ENCODE results near the gene U2AF1L4. TPM values are rescaled to one million over a fixed set of nuclear protein-coding genes. Genes with fewer than 3 reads are reported as not detected.
A peak's percentile ranks its signal among the peaks of the same experiment; 100 is the strongest.

Gene U2AF1L4
- total RNA-seq, 1 donor from 2014 or later, result 19.4 TPM

- no peak overlapping the region for H3K4me3 Mint-ChIP-seq
- peaks cover 20% of the 10 kb centered on the region for H3K4me1 Mint-ChIP-seq
- H3K27ac Mint-ChIP-seq (ENCODE audit: unreplicated experiment), result no peak overlapping the region
- H3K36me3 Mint-ChIP-seq (ENCODE audit: low read depth), result no peaks in the 10 kb centered on the region
- H3K9me3 Mint-ChIP-seq, result no peaks in the 10 kb centered on the region
- TF ChIP-seq CTCF (conservative IDR thresholded peaks at IDR 0.05), result no peak
- no peak for DNase-seq (ENCODE audit: low read depth, low spot score)
- no peaks in the 10 kb centered on the region for H3K27me3 Mint-ChIP-seq (ENCODE audit: low read depth)
These were observed 31.7 kb downstream of the U2AF1L4 start for GRCh38 chr19:35713506-35713850.

- no peak for TF ChIP-seq CTCF (conservative IDR thresholded peaks at IDR 0.05)
- H3K4me3 Mint-ChIP-seq, result peak overlapping the region; percentile 72
- no peak overlapping the region for H3K27ac Mint-ChIP-seq (ENCODE audit: unreplicated experiment)
- H3K4me1 Mint-ChIP-seq, result peaks cover 20% of the 10 kb centered on the region
- H3K36me3 Mint-ChIP-seq (ENCODE audit: low read depth), result no peaks in the 10 kb centered on the region
- no peaks in the 10 kb centered on the region for H3K27me3 Mint-ChIP-seq (ENCODE audit: low read depth)
- no peaks in the 10 kb centered on the region for H3K9me3 Mint-ChIP-seq
- no peak for DNase-seq (ENCODE audit: low read depth, low spot score)
These were observed 32.4 kb downstream of the U2AF1L4 start for GRCh38 chr19:35712567-35713505.

- Mint-ChIP-seq H3K27ac (ENCODE audit: unreplicated experiment) (no peak overlapping the region), H3K36me3 (ENCODE audit: low read depth) (no peaks in the 10 kb centered on the region), H3K4me3 (no peak overlapping the region), H3K9me3 (no peaks in the 10 kb centered on the region), H3K27me3 (ENCODE audit: low read depth) (no peaks in the 10 kb centered on the region), H3K4me1 (peaks cover 11% of the 10 kb centered on the region)
- DNase-seq (ENCODE audit: low read depth, low spot score), result no peak
- no peak for TF ChIP-seq CTCF (conservative IDR thresholded peaks at IDR 0.05)
These were observed 34.2 kb downstream of the U2AF1L4 start for GRCh38 chr19:35710784-35711723.

GRCh38 chr19:35708391-35708790 is 36.8 kb downstream of the U2AF1L4 start:
- TF ChIP-seq CTCF (conservative IDR thresholded peaks at IDR 0.05), result no peak

GRCh38 chr19:35704218-35704617 is 41.0 kb downstream of the U2AF1L4 start, which contains the start of gene ZBTB32:
Gene ZBTB32, plus strand, starts transcription at chr19:35704558. Its CDS starts 10,069 bp downstream, at chr19:35714627.
- Mint-ChIP-seq H3K27me3 (ENCODE audit: low read depth) (peaks cover 6% of the 10 kb centered on the region), H3K27ac (ENCODE audit: unreplicated experiment) (no peak within 1 kb of the TSS), H3K9me3 (no peaks in the 10 kb centered on the region), H3K36me3 (ENCODE audit: low read depth) (no peaks in the 10 kb centered on the region), H3K4me1 (peaks cover 6% of the 10 kb centered on the region), H3K4me3 (no peak within 1 kb of the TSS)
- peak; percentile 14 for DNase-seq (ENCODE audit: low read depth, low spot score)
- no peak for TF ChIP-seq CTCF (conservative IDR thresholded peaks at IDR 0.05)

More at GRCh38 chr19:35708391-35708790, 36.8 kb downstream of the U2AF1L4 start:
- Mint-ChIP-seq H3K9me3 (no peaks in the 10 kb centered on the region), H3K27ac (ENCODE audit: unreplicated experiment) (no peak overlapping the region), H3K27me3 (ENCODE audit: low read depth) (peaks cover 2% of the 10 kb centered on the region), H3K36me3 (ENCODE audit: low read depth) (no peaks in the 10 kb centered on the region), H3K4me1 (no peaks in the 10 kb centered on the region), H3K4me3 (no peak overlapping the region)
- DNase-seq (ENCODE audit: low read depth, low spot score), result no peak

Measured in neural crest cell (in vitro differentiated cells).